Epithelial cell of esophagus (primary cell): Measurements from ENCODE around the gene SLC10A3.

Experiments used
- DNase-seq: peaks from one replicate; pipeline ENCODE4 v3.0.0; 2010; ENCODE audit warnings: low read depth
- H3K4me3 ChIP-seq: 2 replicates; pipeline ENCODE4 v1.5.1; 2011; ENCODE audit warnings: mild to moderate bottlenecking, low read length, control low read depth
- CTCF ChIP-seq: IDR thresholded peaks from 2 replicates; pipeline ENCODE4 v1.5.1; 2011; ENCODE audit warnings: low read depth, mild to moderate bottlenecking, low read length, control low read depth, inconsistent platforms; ENCODE audit not compliant: insufficient read depth; ENCODE audit errors: missing control alignments

SLC10A3 gene

GRCh38 chrX:154516656-154517100, 26.2 kb upstream of the SLC10A3 start:
- H3K4me3 ChIP-seq: peak overlapping the region; percentile 34
- no peak for DNase-seq
- no peak for TF ChIP-seq CTCF

- no peak for TF ChIP-seq CTCF
- DNase-seq: peak; percentile 90
- peak within 1 kb of the TSS; percentile 62 for H3K4me3 ChIP-seq
Observed at GRCh38 chrX:154515966-154516655, 25.7 kb upstream of the SLC10A3 start, which contains the start of gene FAM3A. TSS of gene FAM3A (minus strand) at chrX:154516232. CDS start at chrX:154515772, 460 bp downstream.

- DNase-seq: peak; percentile 17
- no peak for TF ChIP-seq CTCF
- peak overlapping the region; percentile 62 for H3K4me3 ChIP-seq
Observed at GRCh38 chrX:154515090-154515965, 24.9 kb upstream of the SLC10A3 start.

GRCh38 chrX:154513716-154514115, 23.3 kb upstream of the SLC10A3 start:
- no peak overlapping the region for H3K4me3 ChIP-seq
- no peak for TF ChIP-seq CTCF
- DNase-seq: no peak

- TF ChIP-seq CTCF: no peak
- H3K4me3 ChIP-seq: no peak overlapping the region
- no peak for DNase-seq
Observed at GRCh38 chrX:154512879-154513553, 22.6 kb upstream of the SLC10A3 start.

- DNase-seq: no peak
- H3K4me3 ChIP-seq: no peak overlapping the region
- TF ChIP-seq CTCF: no peak
Observed at GRCh38 chrX:154511761-154512160, 21.3 kb upstream of the SLC10A3 start.
